Activated T-cell treated with anti-CD3 and anti-CD28 coated beads for 48 hours (primary cell): Measurements from ENCODE around the gene CEPT1.

Source experiments
- DNase-seq: peaks from one replicate; pipeline ENCODE4 v3.0.0-alpha.2; 2020; ENCODE audit warnings: low read depth

The CEPT1 gene

DNA sequence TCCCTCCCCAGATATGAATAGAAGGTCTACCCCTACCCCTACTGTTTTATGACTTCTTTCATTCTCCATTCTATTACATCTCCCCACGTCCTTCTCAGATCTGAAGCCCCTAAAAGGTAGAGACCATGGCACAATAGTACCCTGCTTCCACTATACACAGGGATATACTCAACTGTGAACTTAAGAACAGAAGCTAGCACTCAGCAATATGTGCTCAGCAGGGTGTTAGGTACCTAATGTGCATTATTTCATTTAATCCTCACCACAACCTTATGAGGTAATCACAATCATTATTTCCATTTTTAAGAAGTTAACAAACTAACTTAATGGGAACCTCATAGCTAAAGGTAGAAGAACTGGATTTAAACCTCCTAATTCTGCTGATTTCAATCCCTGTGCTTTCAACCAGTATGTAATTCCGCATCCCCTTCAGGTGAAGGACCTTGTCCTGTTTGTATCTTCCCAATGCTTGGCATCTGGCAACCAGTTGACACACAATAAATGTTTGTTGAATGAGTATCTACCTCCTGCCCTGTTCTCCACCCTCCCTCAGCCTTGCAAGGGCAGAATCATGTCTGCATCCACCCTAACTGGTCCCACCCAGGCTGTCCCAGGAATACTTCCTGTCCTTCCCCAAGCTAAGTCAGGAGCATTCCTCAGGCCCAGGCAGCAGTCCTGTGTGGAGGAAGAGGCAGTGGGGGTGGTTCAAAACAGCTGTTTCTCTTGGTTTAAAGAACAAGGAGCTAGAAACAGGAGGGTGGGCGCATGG lies 53.9 kb downstream of the CEPT1 start:
- no peak for DNase-seq

DNA sequence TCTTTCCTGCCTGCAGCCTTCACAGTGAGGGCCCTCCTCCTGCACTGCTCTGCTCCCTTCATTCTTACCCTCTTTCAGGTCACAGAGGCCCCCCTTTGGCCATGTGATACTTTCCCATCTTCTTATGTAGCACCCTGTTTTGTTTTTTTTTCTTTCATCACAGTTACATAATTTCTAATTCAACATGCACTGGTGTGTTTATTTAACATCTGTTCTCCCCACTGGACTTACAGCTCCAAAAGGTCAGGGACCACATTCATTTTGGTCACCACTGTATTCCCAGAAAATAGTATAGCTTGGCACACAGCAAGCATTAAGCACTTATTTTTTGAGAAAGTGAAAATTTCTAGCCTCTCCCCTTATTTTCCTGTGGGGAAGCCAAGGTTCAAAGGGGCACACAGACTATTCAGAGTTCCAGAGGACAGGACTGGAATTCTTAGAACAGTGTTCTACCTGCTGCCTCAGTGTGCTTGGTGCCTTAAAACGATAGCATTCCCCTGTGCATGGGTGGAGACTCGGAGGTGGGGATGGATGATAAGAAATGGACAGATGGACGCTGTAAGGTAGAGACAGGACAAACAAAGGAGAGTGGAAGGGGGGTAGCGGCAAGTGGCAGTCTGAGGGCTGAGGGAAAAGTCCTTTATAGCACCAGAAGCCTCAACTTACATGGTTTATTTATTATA lies 55.1 kb downstream of the CEPT1 start:
- DNase-seq = no peak

DNA sequence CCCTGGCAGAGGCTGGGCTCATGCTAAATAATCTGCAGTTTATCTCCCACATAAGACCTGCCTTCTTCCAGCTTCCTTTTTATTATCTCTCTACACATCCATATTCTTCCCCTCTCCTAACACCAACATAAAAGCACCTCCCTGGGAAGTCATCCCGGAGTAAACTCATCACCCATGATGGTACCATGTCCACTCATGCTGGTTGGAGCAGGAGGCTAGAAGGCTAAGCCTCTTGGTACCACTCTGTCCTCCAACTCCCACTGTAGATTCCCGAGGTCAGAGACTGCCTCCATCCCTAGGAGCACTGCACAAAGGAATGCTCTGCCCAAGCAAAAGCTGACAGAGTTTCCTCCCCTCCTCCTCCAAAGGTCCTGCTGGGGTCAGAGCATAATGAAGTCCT lies 56.2 kb downstream of the CEPT1 start:
- no peak for DNase-seq

DNA sequence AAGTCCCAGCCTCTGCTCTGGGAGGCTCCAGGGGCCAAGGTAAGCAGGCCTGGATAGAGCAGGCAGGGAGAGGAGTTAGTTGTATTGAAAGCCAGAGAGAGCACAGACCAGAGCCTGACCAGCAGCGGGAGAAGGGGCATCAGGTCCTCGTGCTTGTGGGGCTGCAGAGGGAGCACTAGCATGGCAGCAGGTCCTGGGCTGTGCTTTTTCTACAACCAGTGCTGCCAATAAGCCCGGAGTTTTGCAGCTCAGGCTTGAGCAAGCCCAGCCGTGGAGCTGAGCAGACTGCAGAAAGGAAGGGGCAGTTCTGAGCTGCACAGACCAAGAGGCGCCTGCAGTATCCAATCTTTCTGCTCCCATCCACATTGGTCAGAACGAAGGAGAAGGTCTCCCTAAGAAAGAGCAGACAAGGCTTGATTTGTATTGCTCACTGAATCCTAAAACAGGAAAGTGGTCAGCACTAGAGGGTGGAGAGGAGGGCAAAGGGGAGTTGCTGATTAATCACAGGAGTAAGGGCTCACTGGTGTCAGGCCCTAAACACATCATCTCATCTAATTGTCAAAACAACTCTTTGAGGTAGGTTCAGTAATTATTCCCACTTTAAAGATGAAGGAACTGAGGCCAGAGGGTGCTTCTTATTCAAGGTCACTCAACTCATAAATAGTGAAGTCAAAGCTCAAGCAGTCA lies 57.7 kb downstream of the CEPT1 start:
- peak; percentile 59 for DNase-seq

DNA sequence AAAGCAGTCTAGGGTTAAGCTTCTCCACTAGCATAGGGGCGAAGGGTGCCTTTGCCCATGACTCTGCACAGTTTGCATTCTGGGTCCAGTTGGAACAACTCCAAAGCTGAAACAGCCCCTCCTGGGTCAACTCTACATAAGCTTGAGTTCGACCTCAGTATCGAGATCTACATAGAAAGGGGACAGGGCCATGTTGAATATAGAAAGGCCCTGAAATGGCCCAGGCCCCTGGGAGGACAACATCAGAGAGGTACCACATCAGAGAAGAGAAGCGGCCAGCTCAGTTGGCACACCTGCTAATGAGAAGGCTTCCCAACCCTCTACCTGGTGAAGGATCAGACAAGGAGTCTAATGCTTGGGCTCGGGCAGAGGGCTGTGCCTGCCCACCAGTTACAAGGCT lies 58.8 kb downstream of the CEPT1 start:
- DNase-seq = no peak

DNA sequence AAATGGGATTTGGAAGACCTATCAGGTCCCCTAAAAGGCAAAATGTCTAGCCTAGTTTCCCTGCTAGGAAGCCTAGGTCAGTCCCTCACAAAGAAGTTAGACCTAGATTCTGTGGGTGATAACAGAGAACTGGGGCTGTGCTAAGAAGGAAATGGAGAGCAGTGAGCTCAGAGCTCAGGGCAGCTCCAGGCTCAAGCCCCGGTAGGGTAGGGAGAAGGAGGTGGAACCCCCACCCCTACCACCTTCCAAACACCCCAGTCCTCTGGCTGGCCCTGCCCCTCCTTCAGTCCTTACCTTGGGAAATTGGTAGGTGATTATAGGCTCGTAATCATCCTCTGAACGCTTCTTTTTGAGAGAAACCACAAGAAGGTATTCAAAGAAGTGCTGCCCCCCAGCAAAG lies 59.3 kb downstream of the CEPT1 start:
- DNase-seq = no peak

DNA sequence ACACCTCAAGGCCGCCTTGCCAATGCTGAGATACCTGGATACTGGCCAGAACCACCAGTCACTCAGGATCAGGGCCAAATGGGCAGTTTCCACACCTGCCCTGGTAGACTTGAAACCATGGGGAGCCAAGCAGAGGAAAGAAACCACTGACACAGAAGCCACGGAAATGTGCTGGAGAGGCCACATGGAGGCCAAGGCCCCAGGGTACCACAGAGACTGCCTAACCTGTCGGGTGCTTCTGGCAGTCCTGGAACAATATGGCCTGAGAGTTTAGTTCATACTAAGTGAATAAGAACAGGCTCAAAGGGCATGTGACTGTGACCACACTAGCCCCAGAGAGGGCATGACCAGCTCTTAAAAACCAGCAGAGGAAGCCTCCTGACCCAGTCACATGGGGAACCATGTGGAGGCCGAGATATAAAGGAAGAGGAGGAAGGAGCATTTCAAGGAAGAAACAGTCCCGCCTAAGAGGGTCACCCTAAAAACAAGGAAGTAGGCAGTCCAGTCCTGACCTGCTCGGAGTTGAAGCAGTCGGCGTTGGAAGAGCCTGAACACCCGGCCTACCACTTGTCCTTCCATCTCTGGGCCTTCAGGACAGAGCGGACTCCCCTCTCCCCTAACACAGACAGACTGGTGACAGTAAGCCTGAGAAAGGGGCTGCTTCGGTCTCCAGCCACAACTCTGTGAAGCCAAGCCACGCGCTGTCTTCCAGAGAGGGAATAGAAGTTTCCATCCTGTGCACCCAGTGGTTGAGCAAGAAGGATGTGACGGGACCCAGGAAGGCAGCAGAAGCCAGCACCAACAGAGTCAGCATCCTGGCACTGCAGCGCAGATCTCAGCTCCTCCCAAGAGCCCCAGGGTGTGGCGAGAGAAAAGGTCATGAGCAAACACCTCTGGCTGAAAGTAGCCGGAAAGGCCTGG lies 60.1 kb downstream of the CEPT1 start, which contains the start of gene DENND2D:
TSS of gene DENND2D (minus strand) at position 766 of the 921 bp plus-strand sequence. CDS start at position 579, 187 bp downstream.
- peak; percentile 64 for DNase-seq

DNA sequence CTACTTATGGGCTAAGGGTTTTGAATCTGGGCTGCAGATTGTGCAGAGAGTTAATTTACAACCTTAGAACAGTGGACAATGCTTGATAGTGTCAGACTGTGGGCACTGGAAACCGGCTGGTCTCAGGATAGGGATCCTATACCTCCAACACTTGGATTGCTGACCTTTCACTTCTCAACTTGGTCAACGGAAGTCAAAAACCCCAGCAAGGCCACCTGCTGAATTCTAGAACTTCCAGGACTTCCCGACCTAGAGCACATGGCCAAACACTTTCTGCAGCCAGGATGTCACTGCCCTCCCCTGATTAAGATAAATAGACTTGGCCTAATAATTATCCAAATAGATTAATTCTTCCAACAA lies 60.8 kb downstream of the CEPT1 start:
- no peak for DNase-seq

DNA sequence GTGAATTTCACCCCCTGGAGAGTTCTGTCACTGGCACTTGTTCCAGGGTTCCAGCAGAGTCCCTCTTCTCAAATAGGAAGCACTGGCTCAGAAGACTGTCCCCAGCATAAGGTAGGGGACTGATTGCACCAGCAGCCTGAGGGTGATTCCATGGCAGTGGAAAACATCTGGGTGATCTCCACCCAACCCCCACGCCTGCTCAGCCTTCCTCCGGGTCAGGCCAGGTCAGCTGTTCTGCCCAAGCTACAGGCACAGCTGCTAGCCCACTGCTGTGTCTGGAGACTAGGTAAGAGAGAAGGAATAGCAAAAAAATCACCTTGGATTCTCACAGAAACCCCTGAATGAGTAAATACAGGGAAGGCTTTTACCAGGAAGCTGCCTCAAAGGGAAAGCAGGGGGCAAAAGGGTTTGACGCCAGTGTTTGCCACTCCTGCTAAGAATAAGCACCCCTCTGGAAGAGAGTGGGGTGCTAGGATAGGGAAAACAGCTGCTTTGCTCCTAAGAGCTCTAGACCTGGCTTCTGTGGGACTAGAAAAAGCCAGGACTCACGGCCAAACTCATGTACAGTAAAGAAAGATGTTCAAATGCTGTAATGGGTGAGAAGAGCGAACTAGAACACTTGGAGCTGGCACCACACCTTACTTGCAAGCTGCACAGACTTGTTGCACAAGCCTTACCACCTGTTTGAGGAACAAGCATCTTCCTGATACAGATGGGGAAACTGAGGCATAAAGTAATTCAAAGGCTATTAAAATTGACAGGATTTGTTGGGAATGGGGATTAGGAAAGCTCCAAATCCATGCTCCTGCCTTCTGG lies 61.5 kb downstream of the CEPT1 start:
- DNase-seq = no peak

DNA sequence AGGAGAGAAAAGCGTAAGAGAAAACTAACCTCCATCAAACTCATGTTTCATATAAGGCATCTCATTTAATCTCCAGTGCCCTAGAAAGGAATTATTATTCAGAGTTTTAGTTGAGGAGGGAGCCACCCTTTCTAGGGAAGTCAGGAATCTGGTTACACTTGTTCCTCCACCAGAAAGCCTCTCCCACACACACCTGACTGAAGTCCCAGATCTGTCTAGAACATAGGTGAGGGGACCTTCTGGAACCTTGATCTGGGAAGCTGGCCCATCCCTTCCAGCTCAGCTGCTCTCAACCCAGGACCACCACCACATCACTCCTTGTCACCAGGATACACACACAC lies 62.3 kb downstream of the CEPT1 start:
- no peak for DNase-seq

DNA sequence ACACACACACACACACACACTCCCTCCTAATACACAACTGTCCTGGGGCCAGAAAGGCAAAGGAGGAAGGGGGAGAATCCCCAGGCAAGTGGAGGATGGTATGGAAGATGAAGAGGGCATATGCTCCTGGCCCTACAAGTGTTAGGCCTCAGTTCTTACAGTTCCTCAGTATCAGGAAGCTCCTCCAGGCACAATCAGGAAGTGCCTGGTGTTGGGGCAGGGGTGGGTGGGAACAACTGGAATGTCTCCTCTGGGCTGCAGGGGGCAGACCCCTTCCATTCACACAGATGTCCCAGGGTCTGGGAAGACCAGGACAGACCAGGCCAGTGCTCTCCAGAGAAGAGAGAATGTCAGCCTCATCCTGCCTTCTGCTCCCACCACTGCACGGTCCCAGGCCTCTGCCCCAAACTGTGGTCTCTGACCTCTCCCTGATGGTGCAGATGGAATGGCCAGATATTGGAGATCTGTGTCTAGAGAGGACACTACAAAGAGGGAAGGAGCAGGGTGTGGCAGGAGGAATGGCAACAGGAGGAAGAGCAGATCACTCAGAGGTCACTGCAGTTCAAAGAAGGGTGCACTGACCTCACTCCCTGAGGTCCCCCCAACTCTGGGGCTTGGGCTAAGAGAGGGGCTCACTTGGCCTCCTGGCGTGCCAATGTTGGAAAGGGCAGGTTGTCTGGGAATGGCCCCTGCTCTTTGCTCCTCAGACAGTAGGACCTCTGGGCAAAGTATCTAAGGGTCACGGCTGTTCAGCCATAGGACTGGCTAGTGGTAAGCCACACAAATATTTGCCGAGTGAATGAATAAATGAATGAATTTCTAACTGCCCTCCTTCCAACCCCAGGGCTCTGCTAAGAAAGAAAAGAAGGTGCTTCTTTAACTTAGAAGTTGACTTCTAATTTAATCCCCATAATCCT lies 62.9 kb downstream of the CEPT1 start:
- no peak for DNase-seq

DNA sequence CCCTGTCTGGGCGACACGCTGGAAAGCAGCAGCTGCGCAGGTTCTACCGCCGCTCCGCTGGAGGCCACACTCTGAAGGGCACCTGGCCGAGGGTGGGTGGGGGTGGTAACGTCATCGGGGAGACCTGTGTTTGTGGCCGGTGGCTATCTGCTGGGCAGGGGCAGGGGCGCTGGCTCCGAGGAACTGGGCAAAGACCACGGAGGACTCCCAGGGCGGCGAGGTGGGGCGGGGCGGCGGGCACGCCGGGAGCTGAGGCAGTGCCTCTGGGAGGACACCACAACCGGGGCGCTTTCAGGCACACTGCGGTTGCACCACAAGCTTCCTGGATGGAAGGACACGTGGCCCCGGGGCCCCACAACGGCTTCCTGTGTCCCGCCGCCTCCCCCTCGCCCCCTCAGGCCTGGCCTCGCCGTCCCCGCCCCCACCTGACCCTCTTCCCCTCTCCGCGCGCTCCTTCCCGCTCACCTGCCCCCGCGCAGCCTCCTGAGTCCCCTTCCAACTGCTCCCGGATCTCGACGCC lies 63.7 kb downstream of the CEPT1 start:
- peak; percentile 75 for DNase-seq

DNA sequence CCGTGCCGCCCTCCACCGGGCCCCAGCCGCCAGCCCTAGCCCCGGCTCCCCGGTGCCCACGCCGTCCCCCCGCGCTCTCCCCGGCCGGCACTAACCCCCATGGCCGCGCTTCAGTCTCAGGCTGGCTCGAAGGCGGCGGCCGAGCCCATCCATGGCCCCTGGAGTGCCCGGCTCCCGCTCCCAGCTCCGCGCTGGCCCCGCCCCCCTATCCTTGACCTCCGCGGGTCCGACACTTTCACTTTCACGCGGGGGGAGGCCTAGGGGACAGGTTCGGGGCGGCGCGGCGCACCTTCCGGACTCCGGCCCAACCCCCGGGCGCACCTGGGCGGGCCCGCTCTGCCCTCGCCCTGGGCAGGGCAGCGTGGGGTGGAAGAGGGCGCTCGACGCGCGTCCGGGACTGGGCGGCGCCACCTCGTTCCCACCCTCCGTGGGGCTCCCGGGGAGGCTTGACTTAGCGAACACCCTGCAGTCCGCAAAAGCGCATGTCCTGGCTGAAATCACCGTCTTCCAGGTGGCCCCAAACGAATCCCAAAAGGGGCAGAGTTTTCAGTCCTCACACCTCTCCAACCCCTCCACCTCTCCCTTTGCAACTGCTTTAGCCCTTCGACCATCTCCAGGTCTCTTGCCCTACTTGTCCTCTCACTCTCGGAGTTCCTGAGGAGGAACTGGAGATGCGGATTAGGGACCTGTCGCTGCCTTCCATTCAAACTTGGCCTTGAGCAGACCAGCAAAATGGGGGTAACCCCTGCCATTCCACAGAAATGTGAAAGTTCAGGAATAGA lies 64.4 kb downstream of the CEPT1 start:
- DNase-seq = peak; percentile 60

DNA sequence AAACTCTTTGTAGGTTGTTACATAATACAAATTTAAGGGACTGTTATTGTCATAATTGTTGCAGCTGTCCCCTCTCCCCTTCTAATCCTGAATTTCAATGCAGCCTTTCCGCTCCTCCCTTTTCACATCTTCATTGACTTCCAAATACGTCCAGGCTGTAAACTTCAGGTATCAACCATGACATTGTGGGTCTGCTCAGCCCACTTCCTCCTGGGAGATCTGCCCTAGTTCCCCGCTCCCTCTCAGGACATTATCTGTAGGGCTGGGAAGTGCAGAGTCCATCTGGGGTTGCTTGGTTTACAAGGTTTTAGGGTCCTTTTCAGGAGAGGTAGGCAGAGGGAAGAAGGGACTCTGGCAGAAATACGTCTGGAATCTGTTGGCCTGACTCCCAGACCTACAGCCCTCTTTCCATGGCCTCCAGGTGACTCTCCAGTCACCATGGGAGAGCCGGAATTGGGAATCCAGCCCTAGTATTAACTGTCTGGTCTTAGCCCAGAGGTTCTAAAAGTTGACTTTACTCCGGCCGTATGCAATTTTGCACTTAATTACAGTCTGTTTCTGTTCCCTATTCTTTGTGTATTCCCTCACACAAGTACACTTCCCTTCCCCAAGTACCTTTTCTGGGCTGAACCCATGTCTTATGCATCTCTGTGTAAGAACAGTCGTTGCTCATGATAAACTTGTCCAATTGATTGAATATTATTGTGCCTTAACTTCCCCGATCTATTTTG lies 65.1 kb downstream of the CEPT1 start:
- no peak for DNase-seq

DNA sequence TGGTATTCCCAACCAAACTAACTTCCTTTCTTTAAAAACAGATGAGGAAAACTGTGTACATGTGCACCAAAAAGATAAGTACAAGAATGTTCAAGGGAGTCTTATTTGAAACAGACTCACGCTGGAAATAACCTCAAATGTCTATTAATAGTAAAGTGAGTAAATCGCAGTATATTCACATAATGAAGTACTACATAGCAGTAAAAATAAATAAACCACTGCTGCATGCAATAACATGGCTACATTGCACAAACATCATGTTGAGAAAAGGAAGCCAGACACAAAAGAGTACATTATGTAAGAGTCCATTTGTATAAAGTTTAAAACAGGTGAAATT lies 65.7 kb downstream of the CEPT1 start:
- no peak for DNase-seq

DNA sequence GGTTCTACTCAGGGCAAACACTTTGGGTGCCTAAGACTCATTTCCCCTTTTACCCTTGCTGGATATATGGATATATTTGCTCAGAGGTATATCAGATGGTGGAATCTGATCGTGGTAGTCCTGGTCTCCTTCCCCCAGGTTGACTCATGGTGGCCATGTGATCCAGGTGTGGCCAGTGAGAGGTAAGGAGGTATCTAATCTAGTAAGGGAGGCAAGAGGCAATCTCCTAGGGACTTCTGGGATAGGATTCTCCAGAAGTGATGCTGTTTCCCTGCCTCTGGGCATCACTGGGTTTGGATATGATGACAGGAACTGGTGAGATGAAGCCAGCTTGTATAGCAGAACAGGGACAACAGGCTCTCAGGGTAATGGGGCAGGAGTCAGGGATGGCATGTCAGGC lies 68.9 kb downstream of the CEPT1 start:
- no peak for DNase-seq

DNA sequence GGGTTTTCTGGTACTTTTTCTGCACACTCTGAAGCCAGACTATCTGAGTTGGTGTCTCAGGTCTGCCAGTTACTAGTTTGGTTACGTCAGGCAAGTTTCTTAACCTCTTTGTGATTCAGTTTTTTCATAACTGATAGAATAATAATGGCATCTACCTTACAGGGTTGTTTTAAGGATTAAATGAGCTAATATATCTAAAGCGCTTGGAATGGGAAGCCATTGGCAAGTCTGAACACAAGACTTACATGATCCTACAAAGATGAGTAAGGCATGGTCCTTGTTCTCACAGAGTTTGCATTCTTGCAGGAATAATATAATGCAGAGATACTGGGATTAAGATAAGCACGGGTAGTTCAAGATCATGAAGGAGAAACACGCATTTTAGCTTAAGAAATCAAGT lies 69.6 kb downstream of the CEPT1 start:
- no peak for DNase-seq

DNA sequence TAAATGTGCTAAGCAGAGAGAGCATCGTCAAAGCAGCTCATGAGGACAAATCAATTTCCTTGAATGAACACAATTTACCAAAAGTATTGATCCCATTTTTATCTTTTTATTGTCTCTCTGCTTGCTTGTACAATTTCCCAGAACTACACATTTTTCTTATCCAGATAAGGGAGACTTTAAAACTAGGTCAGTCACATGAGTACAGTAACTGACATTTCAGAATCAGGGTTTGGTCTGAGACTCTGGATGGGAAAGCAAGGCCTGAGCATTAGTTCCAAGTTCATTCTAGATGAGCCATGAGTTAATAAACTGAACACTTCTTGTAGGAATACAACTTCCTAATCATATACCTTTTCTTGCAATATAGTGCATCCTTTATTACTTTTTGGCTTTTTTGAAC lies 71.9 kb downstream of the CEPT1 start:
- DNase-seq = no peak
